GM12878 (cell line): ENCODE data around the gene PEMT. TPM values are rescaled to one million over a fixed set of nuclear protein-coding genes. Genes with fewer than 3 reads are reported as not detected.

Experiments
- ATAC-seq: fragments of 200-7000 bp; cut with Tn5 transposase; 3 replicates; pipeline ENCODE4 v1.9.1; 2020; ENCODE audit warnings: mild to moderate bottlenecking, moderate library complexity
- BruUV-seq: library from RNA; stranded (reverse); fragments of 400-500 nt; replicated peaks from 2 replicates; lab custom pipeline; 2021; lab: Mats Ljungman, UMichigan
- CTCF ChIA-PET: fragments of 300-600 bp; sonication (Branson Sonifier 250); formaldehyde crosslinking; extraction: SDS; loops from one replicate; lab custom pipeline; 2021; ENCODE audit warnings: inconsistent platforms; lab: Yijun Ruan, JAX
- POLR2A ChIA-PET: fragments of 350-600 bp; formaldehyde crosslinking; extraction: SDS; loops from one replicate; lab custom pipeline; 2021; ENCODE audit warnings: inconsistent platforms; lab: Charles Lee
- RAD21 ChIA-PET: fragments of 300-600 bp; sonication (Branson Sonifier 250); formaldehyde crosslinking; loops from one replicate; lab custom pipeline; 2023; ENCODE audit warnings: antibody characterized with exemption; ENCODE audit not compliant: unreplicated experiment; lab: Charles Lee
- SMC1A ChIA-PET: fragments of 300-600 bp; sonication (Branson Sonifier 250); formaldehyde crosslinking; loops from one replicate; lab custom pipeline; 2023; ENCODE audit not compliant: unreplicated experiment, uncharacterized antibody; lab: Charles Lee
- DNase-seq: peaks from one replicate; pipeline ENCODE4 v3.0.0-alpha.2; 2011; ENCODE audit warnings: low read depth, low spot score
- FAIRE-seq: peaks from 3 replicates; lab custom pipeline; 2011; peaks lifted over from hg19 to GRCh38; lab: Jason Lieb, UNC
- H2AFZ ChIP-seq: 2 replicates; pipeline ENCODE4 v1.6.0; 2011; ENCODE audit warnings: low read depth, low read length, control low read depth; ENCODE audit not compliant: control insufficient read depth
- H3K27ac ChIP-seq: 2 replicates; pipeline ENCODE4 v1.5.1; 2011; ENCODE audit warnings: control low read depth; ENCODE audit not compliant: control insufficient read depth, insufficient read depth
- H3K27me3 ChIP-seq, 2 experiments: replicated peaks in 1 of 2; 2 replicates each; pipeline versions ENCODE4 v1.6.0 to v1.6.1; 2011; ENCODE audit warnings: low read length in 1 of 2; ENCODE audit not compliant: control insufficient read depth in 2 of 2, insufficient read depth in 2 of 2
- H3K36me3 ChIP-seq, 2 experiments: 2 replicates each; pipeline ENCODE4 v1.5.1; 2011; ENCODE audit warnings: low read length in 1 of 2; ENCODE audit not compliant: control insufficient read depth in 2 of 2, insufficient read depth in 2 of 2
- H3K4me1 ChIP-seq: 2 replicates; pipeline ENCODE4 v1.6.1; 2011; ENCODE audit warnings: mild to moderate bottlenecking, low read length, moderate library complexity, mixed read lengths; ENCODE audit not compliant: control insufficient read depth, insufficient read depth
- H3K4me2 ChIP-seq: 2 replicates; pipeline ENCODE4 v1.6.0; 2011; ENCODE audit warnings: control low read depth; ENCODE audit not compliant: control insufficient read depth, insufficient read depth
- H3K4me3 ChIP-seq: fragments of 200-600 bp; sonication (generic); 2 replicates; pipeline ENCODE4 v1.5.1; 2016
- H3K79me2 ChIP-seq: 2 replicates; pipeline ENCODE4 v1.6.0; 2011; ENCODE audit warnings: low read length; ENCODE audit not compliant: control insufficient read depth, insufficient read depth
- H3K9ac ChIP-seq: 2 replicates; pipeline ENCODE4 v1.8.0; 2011; ENCODE audit warnings: low read length, control low read depth, mixed read lengths; ENCODE audit not compliant: control insufficient read depth, insufficient read depth
- H3K9me3 ChIP-seq: replicated peaks from 3 replicates; pipeline ENCODE4 v1.5.1; 2011; ENCODE audit warnings: mild to moderate bottlenecking, low read length; ENCODE audit not compliant: control insufficient read depth, insufficient read depth
- H4K20me1 ChIP-seq: 2 replicates; pipeline ENCODE4 v1.6.0; 2011; ENCODE audit not compliant: control insufficient read depth, insufficient read depth
- ETV6 ChIP-seq, 2 experiments: fragments of 450-650 bp in 1 of 2; IDR thresholded peaks in 1 of 2; conservative IDR thresholded peaks in 1 of 2; 2 replicates each; pipeline ENCODE4 v1.6.1; 2014; ENCODE audit warnings: antibody characterized with exemption in 1 of 2, borderline replicate concordance in 1 of 2, low read depth in 1 of 2, mild to moderate bottlenecking in 1 of 2, moderate library complexity in 1 of 2
- PML ChIP-seq: IDR thresholded peaks from 2 replicates; pipeline ENCODE4 v1.6.1; 2012; ENCODE audit warnings: low read length, inconsistent platforms
- REST ChIP-seq: IDR thresholded peaks from 2 replicates; pipeline ENCODE4 v1.6.1; 2012; ENCODE audit warnings: mild to moderate bottlenecking, low read depth, low read length
- SREBF2 ChIP-seq: IDR thresholded peaks from 2 replicates; pipeline ENCODE4 v1.6.1; 2012; ENCODE audit warnings: mild to moderate bottlenecking, low read length
- whole genome bisulfite sequencing: methylation state at CpG from one replicate; pipeline ENCODE4 v1.1.6; 2016; ENCODE audit warnings: low lambda C conversion rate; ENCODE audit not compliant: insufficient replicate concordance, insufficient coverage; ENCODE audit errors: missing lambda C conversion rate; 5-methylcytosine and 5-hydroxymethylcytosine counted together
- in situ Hi-C: fragments of 300-500 bp; cut with MboI; formaldehyde crosslinking; loops from 9 replicates; pipeline ENCODE4 v1.14.3; 2018; ENCODE audit warnings: mixed read lengths
- intact Hi-C: fragments of 100-400 bp; cut with micrococcal nuclease; formaldehyde crosslinking; loops from one replicate; pipeline ENCODE4 v1.14.2; 2022; ENCODE audit not compliant: unreplicated experiment
- polyA plus RNA-seq, 11 experiments: library from polyadenylated mRNA; depleted of rRNA in 4 of 11; unstranded in 6 of 11; stranded (reverse) in 5 of 11; fragments of >200 nt; fragmentation: Nextera tagmentation in 4 of 11; fragmentation: Illumina TruSeq in 1 of 11; extraction: Ambion mirVana in 4 of 11; extraction: Trizol in 1 of 11; gene quantifications; 1 replicate in 1 of 11; 2 replicates in 10 of 11; pipeline versions ENCODE4 v1.2.1 to v1.2.3, GENCODE V29; 2011 to 2016; ENCODE audit warnings: inconsistent platforms in 2 of 11, missing spikeins in 2 of 11, low read depth in 1 of 11
- total RNA-seq, 4 experiments: library from RNA; depleted of rRNA in 3 of 4; stranded (reverse); fragments of >200 nt in 3 of 4; fragmentation: Illumina TruSeq in 1 of 4; extraction: Trizol in 1 of 4; gene quantifications; 2 replicates each; pipeline versions ENCODE4 v1.2.1 to v1.2.3, GENCODE V29; 2013 to 2021
- TF ChIP-seq, protein P1 (sequence below): IDR thresholded peaks from 2 replicates; pipeline ENCODE4 v1.6.1; 2011; ENCODE audit warnings: mild to moderate bottlenecking, low read depth, low read length, moderate library complexity; ENCODE audit not compliant: insufficient replicate concordance

Gene PEMT
- total and polyA plus RNA-seq, 10 of the 15 experiments (the other 5 are each of a cell fraction or from before 2014, with no cell fraction given): 2.8 to 44.7 (median 25.4) TPM

GRCh38 chr17:17540935-17541639 is 50.4 kb downstream of the PEMT start:
- H3K4me3 ChIP-seq: no peak overlapping the region
- H2AFZ ChIP-seq: no peak overlapping the region
- no peaks in the 10 kb centered on the region for H3K4me1 ChIP-seq
- H3K4me2 ChIP-seq: no peak overlapping the region
- ChIA-PET CTCF (no interaction called here), RAD21 (no interaction called here), SMC1A (no interaction called here), POLR2A (no interaction called here)
- no peak overlapping the region for H3K27ac ChIP-seq
- 80% methylated on average over 23 of the region's 23 CpGs for WGBS
- no peaks in the 10 kb centered on the region; the same call in 1 of the 2 replicates for H4K20me1 ChIP-seq
- H3K9me3 ChIP-seq: no peaks in the 10 kb centered on the region
- in situ Hi-C loops: no loop called here
- no peak overlapping the region for H3K9ac ChIP-seq
- H3K36me3 ChIP-seq: no peaks in the 10 kb centered on the region
- no peak for TF ChIP-seq SREBF2
- no peak for TF ChIP-seq PML
- intact Hi-C loops: no loop called here
- no peak for FAIRE-seq
- no peak for DNase-seq
- H3K27me3 ChIP-seq: no peaks in the 10 kb centered on the region
- ATAC-seq: no peak
- no TSS peak for BruUV-seq
- no peaks in the 10 kb centered on the region for H3K79me2 ChIP-seq

- H3K9ac ChIP-seq: no peak overlapping the region
- DNase-seq (no peak), FAIRE-seq (no peak), ATAC-seq (no peak)
- H3K9me3 ChIP-seq: no peaks in the 10 kb centered on the region
- ChIA-PET POLR2A (no interaction called here), SMC1A (no interaction called here), CTCF (no interaction called here), RAD21 (no interaction called here)
- in situ Hi-C loops: no loop called here
- no peaks in the 10 kb centered on the region; the same call in 1 of the 2 replicates for H4K20me1 ChIP-seq
- no peak overlapping the region for H3K27ac ChIP-seq
- WGBS: 63% methylated on average over 15 of the region's 15 CpGs
- no peak overlapping the region for H3K4me2 ChIP-seq
- H3K27me3 ChIP-seq: no peaks in the 10 kb centered on the region
- BruUV-seq: no TSS peak
- intact Hi-C loops: no loop called here
- H3K4me1 ChIP-seq: no peaks in the 10 kb centered on the region
- H2AFZ ChIP-seq: no peak overlapping the region
- H3K4me3 ChIP-seq: no peak overlapping the region
- H3K79me2 ChIP-seq: no peaks in the 10 kb centered on the region
- H3K36me3 ChIP-seq: no peaks in the 10 kb centered on the region
- no peak for TF ChIP-seq ETV6 (conservative IDR thresholded peaks at IDR 0.05 in 1 of 2, IDR thresholded peaks at IDR 0.05 in 1 of 2; ENCODE audit: borderline replicate concordance in 1 of 2, low read depth in 1 of 2)
- TF ChIP-seq, protein P1, sequence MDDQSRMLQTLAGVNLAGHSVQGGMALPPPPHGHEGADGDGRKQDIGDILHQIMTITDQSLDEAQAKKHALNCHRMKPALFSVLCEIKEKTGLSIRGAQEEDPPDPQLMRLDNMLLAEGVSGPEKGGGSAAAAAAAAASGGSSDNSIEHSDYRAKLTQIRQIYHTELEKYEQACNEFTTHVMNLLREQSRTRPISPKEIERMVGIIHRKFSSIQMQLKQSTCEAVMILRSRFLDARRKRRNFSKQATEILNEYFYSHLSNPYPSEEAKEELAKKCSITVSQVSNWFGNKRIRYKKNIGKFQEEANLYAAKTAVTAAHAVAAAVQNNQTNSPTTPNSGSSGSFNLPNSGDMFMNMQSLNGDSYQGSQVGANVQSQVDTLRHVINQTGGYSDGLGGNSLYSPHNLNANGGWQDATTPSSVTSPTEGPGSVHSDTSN: no peak
- 0 out of 2 replicates have a peak, but pooled peaks have one; percentile 30 for TF ChIP-seq REST
- TF ChIP-seq, all 136 proteins: peak for 1
These were observed 51.1 kb downstream of the PEMT start for GRCh38 chr17:17540278-17540906.
